KBM-7 (cell line): ENCODE results near the gene HPGD.

Source experiments
- DNase-seq: peaks from one replicate; pipeline ENCODE4 v3.0.0-alpha.2; 2015
- in situ Hi-C: fragments of 300-500 bp; cut with MboI; formaldehyde crosslinking; loops from 2 replicates; pipeline ENCODE4 v1.14.3; 2020; ENCODE audit warnings: low sequenced_read_pairs, low pct_unique_long_range_greater_than_20kb, mixed read lengths

HPGD gene

DNA sequence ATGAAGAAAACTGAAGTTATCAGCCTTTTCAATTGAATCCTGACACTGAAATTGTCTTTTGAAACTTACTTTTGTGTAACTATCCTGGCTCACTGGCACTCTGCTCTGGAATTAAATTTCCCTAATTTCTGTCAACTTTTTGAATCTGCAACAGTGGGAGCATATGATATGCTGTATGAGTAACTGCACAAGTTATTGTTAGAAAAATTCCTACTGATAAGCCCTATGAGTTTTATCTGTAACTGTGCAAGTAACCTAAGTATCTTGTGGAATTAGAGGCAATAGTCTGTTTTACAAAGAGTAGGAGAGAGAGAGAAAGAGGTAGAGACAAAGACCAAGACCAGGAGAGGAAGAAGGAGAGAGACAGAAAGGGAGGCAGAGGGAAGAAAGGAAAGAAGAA lies 9.2 kb upstream of the HPGD start:
- in situ Hi-C loops, result no loop called here
- DNase-seq, result no peak

- in situ Hi-C loops, result no loop called here
- peak; percentile 8 for DNase-seq
These were observed 5.9 kb upstream of the HPGD start for GRCh38 chr4:174528226-174528625.

DNA sequence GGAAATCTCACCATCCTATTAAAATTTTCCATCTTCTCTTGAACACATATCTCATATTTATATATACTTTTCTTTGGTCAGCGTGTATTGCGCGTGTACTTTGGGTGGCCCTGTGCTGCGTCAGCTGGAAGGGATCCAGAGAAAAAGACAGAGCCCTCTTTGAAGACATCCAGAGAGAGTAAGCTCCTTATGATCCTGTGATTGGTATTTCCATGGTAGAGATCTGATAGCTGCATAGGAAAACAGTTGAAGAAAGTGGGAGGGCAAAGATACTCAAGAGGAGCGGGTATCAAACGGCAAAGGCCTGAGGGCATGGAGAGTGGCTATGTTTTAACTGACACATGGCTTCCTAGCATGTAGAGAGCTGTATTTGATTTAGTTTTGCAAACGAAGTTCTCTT lies 4.4 kb upstream of the HPGD start:
- in situ Hi-C loops, result no loop called here
- no peak for DNase-seq

DNA sequence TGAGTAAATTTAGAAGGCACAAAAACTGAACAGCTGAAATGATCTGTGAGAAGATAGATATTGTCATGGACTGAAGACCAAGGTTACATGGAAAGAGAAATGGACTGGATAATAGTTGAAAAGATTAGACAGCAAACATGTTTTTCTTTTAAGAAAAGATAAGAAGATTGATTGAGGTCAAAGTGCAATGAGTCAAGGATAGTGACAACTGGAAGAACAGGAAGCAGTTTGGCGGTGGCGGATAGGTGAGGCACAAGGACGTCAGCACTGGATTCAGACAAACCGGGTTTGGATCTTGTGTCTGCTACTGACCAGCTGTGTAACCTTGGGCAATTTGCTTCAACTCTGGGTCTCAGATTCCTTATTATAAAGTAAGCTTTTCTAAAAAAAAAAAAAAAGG lies 2.0 kb upstream of the HPGD start:
- in situ Hi-C loops, result no loop called here
- no peak for DNase-seq

DNA sequence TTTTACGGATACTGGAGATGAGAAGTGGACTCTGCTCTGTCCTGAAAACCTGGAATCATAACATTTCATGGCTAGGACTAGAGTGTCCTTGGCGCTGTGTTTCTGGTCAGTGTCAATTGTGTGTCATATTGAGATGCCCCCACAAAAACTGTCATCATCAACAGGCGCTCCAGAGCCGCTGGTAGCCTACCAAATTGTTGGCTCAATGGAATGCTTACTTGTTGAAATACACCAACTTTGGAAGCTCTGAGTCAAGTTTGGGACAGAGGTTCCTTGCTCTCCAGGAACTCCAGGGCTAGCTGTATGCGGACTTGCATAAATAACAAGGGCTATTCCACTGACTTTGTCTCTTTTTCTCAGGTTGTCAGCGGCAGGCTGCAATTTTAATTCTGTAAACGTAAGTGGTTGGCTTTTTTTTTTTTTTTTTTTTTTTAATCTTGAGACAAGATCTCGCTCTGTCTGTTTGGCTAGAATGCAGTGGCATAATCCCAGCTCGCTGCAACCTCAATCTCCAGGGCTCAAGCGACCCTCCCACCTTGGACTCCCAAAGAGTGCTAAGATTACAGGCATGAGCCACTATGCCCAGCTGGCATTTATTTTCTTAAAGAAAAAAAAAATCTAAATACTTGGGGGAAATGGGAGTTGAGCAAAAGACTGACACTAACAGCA lies 871 bp upstream of the HPGD start:
- no peak for DNase-seq
- in situ Hi-C loops, result no loop called here

GRCh38 chr4:174521800-174522182 lies 497 bp downstream of the HPGD start:
- in situ Hi-C loops, result no loop called here
- peak; percentile 12 for DNase-seq

GRCh38 chr4:174520660-174521059 lies 1.6 kb downstream of the HPGD start:
- no peak for DNase-seq
- in situ Hi-C loops, result no loop called here

DNA sequence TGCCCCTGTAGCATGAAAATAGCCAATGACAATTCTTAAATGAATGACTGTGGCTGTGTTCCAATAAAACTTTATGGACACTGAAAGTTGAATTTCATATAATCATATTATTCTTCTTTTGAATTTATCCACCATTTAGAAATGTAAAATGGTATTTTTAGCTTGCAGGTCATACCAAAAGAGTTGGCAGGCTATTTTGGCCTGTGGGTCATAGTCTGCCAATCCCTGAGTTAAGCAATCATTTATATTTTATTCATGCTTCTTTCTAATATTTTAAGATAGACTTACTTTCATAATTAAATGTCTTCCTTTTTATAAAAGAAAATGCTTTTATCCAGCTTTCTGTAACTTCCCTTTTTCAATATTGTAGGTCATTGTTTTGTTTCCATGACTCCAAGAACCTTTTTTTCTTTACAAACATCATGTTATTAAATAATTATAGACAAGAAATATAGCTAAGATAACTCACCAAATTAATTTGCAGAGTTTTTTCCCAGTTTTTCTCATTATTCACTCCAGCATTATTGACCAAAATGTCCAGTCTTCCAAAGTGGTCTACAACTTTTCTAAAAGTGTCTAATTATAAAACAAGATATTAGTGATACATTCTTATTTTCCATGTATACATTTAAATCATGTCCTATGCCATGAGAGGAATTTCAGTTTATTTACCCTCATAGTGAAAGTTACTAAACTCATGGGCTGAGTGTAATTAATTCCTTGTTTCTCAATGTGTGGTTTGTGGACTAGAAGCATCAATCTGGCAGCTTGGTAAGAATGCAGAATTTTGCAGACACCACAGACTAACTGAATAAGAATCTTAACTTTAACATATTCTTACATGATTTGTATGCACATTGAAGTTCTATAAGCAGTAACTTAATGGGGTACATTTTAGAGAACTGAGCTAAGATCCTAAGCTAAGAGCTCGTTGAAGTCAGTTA lies 4.5 kb downstream of the HPGD start:
- in situ Hi-C loops, result no loop called here

GRCh38 chr4:174516794-174517193 lies 5.5 kb downstream of the HPGD start:
- in situ Hi-C loops, result no loop called here
- DNase-seq, result no peak

More for the DNA sequence above, 4.5 kb downstream of the HPGD start:
- DNase-seq, result no peak

DNA sequence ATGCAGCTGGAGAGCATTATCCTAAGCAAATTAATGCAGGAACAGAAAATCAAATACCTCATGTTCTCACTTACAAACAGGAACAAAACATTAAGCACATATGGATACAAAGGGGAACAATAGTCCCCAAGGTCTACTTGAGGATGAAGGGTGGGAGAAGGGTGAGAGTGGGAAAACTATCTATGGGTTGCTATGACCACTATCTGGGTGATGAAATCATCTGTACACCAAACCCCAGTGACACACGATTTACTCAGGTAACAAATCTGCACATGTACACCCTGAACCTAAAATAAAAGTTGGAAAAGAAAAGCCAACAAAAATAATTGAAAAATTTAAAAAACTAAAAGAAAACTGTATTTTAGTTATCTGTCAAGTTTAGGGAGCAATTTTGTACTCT lies 5.9 kb downstream of the HPGD start:
- DNase-seq, result no peak
- in situ Hi-C loops, result no loop called here

DNA sequence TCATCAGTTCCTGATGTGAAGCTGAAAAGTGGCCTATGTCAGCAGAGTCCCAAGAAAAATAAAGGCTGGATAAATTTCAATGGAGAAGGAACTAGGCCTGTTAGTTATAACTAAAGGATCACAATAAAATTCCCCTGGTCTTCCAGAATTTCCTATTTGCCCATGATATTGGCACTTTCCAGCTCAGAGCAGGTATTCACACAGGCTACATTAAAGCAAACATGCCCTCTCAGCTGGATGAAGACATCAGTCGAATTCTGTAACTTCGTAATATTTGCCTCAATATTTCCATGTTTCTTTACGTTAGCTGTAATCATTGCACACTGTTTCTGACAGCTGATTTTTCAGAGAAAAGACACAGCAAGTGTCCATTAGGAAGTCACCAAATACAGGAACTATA lies 9.5 kb downstream of the HPGD start:
- in situ Hi-C loops, result no loop called here
- DNase-seq, result no peak

DNA sequence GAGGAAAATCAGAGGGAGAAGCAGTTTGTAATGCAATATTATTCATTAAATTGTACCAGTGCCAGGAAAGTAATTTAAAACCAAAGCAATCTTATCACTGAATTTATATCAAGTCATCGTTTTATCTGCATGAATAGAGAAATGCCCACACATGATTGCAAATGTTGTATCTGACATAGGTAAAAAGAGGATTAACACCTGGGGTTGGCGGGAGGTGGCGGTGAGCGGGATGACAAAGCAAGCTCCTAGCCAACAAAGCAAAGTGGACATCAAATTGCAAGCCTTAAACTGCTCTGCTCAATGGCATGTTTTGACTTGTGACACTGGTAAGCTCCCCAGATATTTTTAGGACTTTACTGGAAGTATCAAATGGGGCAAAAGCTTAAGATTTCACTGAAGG lies 16.4 kb downstream of the HPGD start:
- no peak for DNase-seq
- in situ Hi-C loops, result no loop called here

DNA sequence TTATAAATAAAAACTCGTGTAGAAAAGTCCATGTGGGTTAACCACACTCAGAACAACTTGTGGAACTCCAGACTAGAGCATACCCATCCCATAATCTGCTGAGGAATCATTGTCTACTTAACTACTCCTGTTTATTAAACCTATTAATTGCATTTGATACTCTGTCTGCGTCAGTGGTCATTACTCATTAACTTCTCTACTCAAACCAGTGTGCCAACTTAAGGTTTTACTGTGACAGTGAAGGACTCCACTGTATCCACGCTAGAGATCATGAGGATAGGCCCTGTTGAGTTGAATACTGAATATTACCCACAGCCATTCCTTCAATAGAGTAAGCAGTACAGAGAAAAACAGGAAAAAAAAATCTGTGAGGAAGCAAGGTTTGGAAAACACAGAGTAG lies 17.3 kb downstream of the HPGD start:
- in situ Hi-C loops, result no loop called here
- DNase-seq, result no peak

- in situ Hi-C loops, result no loop called here
These were observed 19.1 kb downstream of the HPGD start for GRCh38 chr4:174503079-174503715.

GRCh38 chr4:174496631-174497432 lies 25.5 kb downstream of the HPGD start:
- in situ Hi-C loops, result no loop called here
- DNase-seq, result no peak

More at GRCh38 chr4:174503079-174503715, 19.1 kb downstream of the HPGD start:
- no peak for DNase-seq

DNA sequence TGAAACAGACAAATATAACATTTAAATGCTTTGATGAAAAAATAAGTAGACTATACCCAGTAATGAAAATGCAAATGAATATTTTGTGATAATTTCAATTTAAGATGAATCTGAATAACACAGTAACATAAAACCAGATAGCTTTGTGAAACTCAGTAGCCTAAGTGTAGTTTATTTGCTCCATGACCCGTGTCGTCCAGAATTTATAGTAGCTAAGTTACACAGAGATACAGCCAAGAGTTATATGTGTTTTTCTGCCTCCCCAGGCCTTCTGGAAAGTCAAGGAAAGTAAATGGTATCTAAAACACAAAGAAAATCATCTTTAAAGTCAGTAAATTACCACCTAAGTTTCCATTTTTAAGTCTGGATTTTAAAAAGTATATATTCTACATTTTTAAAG lies 26.7 kb downstream of the HPGD start:
- in situ Hi-C loops, result no loop called here
- no peak for DNase-seq

GRCh38 chr4:174494726-174495125 lies 27.6 kb downstream of the HPGD start:
- in situ Hi-C loops, result no loop called here
- no peak for DNase-seq

- DNase-seq, result no peak
- in situ Hi-C loops, result no loop called here
These were observed 28.1 kb downstream of the HPGD start for GRCh38 chr4:174494146-174494545.

DNA sequence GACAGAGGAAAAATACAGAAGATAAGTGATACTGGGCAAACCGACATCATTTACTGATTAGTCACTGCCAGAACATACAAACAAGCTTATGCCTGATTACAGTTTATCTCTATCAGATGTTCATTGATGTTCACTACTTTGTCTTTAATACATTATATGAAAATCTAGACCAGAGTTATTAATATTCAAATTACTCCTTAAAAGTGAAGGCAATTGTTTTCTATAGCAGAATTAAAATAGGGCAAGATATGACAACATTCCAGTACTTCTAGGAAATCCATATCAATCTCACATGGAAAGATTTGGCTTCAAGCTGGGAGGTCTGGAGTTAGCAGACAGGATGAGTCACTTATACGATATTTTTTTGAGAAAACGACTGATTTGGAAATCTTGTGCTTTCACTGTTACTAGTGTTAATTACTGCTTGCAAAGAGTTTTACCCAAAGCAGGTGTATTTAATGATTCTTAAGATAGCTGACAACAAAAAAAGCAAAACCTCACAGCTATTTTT lies 31.8 kb downstream of the HPGD start:
- in situ Hi-C loops, result no loop called here
- no peak for DNase-seq
